GM19372 (cell line): ENCODE measurements around the gene AKAP10.
"Not testable (repeated sequence)": the region's sequence is repeated elsewhere in the genome, so short reads cannot be mapped to it uniquely, and the experiment has no call there.

Experiments
- ATAC-seq: cut with Tn5 transposase; IDR thresholded peaks from one replicate; pipeline ENCODE4 v1.9.1; 2021; ENCODE audit warnings: mild to moderate bottlenecking, low read depth, moderate library complexity; ENCODE audit not compliant: unreplicated experiment

Gene AKAP10

DNA sequence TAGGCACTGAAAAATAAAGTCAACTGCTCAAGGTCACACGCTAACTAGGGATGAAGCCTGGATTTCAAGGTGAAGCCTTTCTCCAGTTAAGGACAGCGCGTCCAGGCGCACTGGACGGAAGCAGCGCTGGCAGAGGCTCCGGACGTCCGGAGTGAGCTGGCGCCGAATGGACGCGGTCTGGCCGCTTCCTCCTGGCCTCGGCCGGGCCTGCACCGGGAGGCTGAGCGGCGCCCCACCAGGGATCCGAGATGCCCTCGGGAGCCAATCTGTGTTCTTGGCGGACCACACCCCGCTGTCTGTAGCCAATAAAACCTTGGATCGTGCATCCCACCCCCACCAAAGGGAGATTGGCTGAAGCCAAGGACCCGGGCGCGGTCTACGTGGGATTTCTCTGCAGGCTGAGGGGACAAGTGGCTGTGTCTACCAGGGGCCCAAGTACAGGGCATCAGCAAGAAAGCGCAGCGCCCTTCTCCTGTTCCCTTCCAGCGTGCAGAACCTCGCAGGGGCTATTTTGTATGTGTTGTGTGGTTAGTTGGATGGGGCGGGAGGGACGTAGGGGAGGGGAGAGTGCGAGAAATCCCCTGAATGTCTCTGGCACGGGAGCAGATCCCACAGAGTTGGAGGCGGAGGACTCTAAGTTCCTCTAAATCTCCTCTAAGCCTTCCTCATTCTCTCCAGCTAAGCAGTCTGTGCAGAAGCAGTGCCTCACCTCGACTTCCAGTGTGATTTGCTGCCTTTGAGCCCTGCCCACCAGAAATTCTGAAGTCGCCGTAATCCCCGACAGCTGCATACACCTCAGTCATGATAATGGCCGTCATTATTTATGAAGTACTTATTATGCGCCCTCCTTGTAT, 2.5 kb upstream of the AKAP10 start:
- no peak for ATAC-seq

DNA sequence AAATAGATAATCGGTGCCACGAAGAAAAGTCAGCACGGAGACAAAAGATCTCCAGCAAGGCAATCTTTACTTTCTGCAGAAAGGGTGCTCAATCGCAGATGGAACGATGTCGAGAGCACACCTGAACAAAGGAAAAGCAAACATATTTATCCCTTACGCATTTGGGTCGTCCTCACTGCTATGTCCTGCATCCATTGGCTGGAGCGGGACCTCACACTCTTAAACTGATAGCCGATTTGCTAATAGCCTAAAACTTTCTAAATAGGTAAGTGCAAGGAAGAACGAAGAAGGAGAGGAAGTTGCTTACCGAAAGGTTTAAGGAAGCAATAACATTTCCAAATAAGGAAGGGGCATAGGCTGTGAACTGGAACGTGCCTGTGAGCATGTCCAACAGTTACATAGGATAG, 1.2 kb upstream of the AKAP10 start:
- ATAC-seq = no peak

DNA sequence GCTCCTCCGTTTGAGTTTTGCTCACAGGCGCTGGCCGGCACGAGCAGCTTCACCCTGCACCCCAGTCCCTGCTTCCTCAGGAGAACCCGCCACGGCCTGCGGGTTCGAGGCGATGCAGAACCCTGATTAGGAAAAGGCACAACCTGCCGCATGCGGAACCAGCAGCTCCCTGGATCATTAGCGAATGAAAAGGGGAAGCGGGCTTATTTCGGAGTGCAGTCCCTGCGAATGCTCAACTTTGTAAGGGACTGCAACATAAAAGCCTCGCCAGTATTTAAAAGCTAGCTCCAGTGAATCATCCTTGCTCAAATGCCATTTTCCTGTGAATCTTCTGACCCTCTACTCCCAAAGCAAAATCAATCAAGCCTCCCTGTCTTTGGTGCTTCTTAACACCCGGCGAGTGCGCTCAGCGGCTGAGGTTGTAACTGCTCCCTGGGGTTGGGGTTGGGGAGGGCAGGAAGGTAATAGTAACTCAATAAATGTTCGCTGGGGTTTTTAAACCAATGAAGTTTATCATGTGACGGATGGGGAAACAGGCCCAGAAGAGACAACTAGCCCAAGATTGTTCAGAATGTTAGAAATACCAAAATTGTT, 678 bp upstream of the AKAP10 start:
- ATAC-seq = peak; percentile 31

DNA sequence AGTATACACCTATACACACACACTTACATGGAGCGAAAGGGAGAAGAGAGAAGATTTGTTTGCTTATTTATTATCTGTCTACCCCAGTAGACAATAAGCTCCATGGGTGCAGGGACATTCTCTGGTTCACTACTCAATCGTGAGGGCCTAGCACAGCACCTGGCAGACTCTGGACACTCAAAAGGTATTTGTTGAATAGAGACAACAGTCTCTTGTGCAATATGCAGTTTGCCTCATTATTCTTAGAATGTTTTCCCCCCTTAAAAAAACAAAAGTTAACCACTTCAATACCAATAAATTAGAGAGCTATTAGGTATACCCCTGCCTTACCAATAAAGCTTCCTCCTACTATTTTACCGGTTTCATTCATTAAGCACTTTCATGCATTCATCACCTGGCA, 2.0 kb downstream of the AKAP10 start:
- ATAC-seq = no peak

DNA sequence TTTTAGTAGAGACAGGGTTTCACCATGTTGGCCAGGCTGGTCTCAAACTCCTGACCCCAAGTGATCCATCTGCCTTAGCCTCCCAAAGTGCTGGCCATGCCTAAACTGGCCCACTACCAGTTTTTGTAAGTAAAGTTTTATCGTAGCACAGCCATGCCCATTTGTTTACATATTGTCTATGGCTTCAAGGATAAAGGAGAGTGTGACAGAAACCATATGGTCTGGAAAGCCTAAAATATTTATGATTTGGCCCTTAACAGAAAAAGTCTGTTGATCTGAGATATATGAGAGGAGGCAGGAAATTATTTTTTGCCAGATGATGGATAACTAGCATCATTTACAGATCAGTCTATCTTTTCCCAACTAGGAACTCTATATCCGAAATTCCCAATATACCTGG, 4.5 kb downstream of the AKAP10 start:
- no peak for ATAC-seq

DNA sequence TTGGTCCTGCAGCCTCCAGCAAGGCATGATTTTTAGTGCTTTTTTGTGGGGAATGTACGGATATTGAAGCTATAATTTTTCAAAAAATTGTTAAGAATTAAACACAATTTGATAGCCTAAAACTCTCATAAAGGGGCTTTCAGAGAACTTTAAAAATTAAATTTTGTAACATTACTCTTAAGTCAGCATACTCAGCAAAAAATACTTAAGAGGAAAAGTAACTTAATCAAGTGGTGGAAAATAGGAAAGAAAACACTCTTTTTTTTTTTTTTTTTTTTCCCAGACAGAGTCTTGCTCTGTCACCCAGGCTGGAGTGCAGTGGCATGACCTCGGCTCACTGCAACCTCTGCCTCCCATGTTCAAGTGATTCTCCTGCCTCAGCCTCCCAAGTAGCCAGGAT, 14.7 kb downstream of the AKAP10 start:
- ATAC-seq = not testable (repeated sequence)

DNA sequence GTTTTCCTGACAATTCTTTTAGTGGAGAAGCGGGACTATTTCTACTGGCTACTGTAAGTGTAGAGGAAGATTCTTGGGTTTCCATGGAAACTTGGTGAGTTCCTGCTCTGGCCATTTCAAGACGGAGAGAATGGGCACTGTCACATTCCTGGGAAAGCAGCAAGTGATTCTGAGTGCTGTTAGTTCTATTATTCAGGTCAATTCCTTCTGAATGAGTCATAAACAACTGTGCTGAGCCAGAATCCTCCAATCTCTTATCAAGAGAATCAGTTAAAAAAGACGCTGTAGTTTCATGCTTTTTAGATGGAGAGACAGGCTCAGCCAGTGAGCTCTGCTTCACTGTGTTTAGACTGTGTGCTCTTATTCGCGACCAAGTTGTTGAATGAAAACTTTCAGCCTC, 19.6 kb downstream of the AKAP10 start:
- no peak for ATAC-seq

DNA sequence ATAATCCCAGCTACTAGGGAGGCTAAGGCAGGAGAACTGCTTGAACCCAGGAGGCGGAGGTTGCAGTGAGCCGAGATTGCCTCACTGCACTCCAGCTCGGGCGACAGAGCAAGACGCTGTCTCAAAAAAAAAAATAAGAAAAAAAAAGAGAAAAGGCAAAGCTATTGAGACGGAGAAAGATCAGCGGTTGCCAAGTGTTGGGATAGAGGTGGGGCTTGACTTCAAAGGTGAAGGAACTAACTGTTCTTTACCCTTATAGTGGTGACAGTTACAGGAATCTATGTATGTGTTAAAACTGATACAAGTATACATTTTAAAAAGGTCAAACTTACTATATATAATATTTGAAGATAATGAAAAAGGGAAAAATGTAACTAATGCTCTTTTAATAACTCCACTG, 22.5 kb downstream of the AKAP10 start:
- ATAC-seq = no peak

DNA sequence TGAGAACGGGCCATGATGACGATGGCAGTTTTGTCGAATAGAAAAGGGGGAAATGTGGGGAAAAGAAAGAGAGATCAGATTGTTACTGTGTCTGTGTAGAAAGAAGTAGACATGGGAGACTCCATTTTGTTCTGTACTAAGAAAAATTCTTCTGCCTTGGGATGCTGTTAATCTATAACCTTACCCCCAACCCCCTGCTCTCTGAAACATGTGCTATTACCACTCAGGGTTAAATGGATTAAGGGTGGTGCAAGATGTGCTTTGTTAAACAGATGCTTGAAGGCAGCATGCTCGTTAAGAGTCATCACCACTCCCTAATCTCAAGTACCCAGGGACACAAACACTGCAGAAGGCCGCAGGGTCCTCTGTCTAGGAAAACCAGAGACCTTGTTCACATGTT, 26.2 kb downstream of the AKAP10 start:
- not testable (repeated sequence) for ATAC-seq

DNA sequence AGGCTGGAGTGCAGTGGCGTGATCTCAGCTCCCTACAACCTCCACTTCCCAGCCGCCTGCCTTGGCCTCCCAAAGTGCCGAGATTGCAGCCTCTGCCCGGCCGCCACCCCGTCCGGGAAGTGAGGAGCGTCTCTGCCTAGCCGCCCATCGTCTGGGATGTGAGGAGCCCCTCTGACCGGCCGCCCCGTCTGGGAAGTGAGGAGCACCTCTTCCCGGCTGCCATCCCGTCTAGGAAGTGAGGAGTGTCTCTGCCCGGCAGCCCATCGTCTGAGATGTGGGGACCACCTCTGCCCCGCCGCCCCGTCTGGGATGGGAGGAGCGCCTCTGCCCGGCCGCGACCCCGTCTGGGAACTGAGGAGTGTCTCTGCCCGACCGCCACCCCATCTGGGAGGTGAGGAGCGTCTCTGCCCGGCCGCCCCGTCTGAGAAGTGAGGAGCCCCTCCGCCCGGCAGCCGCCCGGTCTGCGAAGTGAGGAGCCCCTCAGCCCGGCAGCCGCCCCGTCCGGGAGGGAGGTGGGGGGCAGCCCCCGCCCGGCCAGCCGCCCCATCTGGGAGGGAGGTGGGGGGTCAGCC, 26.9 kb downstream of the AKAP10 start:
- not testable (repeated sequence) for ATAC-seq

DNA sequence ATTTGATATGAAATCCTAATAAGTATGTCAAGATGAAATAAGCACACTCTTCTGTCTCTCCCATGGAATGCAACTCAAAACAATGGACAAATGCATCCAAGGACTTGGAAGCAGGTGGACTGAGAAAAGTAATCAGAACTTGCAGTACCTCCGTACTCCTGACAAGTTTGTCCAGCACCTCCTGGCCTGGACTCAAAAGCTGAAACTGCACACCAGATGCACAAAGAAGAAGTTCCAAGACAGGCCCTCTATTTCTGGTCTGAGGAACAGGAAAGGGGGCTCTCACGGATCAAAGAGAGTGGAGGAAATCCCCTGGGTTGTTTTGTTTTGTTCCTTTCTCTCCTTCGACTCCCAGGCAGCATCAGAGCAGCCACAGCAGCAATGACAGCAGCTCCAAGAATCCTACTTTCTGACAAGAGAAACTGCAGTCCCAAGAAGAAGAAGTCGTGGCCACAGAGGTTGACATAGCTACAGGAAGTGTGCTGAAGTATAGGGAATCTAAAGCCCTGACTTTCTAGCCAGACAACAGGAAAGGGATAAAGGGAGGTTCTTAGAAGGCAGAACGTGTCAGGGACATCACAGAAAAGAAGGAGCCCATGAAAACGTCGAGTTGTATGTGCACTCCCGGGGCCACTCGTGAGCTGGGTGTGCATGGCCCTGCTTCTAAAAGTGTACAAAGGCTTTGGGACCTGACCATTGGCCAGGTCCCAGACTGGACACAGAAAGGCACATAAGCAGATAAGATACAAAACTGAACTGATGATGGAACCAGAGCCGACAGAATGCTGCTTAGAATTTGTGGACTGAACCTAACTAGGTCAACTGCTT, 29.3 kb downstream of the AKAP10 start:
- ATAC-seq = no peak

DNA sequence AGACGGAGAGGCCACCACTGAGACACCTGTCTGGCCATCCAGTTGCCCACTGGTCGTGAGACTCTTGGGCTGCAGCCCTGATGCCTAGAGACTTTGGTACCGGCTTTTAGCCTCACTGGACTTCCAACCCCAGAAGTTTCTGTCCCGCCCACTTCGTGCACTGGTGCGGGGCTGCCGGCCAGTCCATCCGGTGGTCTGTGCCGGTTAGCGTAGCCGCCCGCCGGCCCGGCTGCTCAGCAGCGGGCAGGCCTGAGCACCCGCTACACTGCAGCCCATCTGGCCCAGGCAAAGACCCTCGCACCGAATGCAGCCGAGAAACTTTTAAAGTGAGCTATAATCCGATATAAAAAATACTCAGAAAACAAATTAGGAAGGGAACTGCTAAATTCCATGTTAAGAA, 30.7 kb downstream of the AKAP10 start:
- ATAC-seq = no peak

DNA sequence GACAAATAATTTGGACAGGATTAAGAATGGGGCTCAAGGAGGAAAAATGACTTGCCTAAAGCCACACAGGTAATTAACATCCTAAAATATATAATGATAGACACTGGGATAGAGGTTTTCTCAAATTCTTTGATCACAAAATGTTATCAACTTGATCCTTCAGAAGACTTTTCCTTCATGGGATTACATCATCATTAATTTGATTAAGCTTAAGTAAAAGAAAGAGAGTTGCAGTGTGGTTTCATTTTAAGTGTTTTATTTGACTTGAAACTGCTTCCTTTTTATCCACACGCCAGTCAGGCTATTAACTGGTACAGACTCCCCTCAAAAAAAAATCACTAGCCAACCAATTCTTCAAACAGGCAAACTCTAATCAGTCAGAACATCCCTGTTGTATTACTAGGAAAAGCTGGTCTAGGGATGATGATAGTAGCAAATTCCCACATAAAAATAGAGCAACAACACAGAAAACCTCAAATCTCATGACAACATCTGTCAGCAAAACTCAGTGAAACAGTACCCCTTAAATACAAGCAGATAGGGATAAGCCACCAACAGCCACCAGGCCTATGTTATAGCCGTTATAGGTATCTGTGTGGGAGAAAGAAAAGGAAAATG, 32.5 kb downstream of the AKAP10 start:
- no peak for ATAC-seq

DNA sequence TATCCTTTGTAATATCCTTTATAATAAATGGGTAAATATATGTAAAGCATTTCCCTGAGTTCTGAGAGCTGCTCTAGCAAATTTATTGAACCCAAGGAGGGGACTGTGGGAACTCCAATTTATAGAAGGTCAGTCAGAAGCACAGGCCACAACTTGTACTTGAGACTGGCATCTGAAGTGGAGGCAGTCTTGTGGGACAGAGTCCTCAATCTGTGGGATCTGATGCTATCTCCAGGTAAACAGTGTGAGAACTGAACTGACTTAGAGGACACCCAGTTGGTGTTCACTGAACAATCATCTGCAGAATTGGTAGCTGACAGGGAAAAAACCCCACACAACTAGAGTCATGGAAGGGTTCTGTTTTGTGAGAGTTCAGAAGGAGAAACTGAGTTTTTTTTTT, 34.0 kb downstream of the AKAP10 start:
- no peak for ATAC-seq

DNA sequence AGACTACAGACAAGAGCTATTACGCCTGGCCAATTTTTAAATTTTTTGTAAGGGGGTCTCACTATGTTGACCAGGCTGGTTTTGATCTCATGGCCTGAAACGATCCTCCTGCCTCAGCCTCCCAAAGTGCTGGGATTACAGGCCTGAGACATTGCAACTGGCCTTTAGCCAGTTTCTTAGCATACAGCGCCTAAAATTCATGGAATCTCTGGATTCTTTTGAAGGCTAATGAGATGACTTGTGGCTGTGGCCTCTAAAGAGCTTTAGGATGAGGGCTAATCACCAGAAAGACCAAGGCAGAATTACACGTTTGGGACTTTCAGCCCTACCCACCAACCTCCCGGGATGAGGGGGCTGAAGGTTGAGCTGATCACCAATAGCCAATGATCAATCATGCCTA, 34.6 kb downstream of the AKAP10 start:
- ATAC-seq = no peak

DNA sequence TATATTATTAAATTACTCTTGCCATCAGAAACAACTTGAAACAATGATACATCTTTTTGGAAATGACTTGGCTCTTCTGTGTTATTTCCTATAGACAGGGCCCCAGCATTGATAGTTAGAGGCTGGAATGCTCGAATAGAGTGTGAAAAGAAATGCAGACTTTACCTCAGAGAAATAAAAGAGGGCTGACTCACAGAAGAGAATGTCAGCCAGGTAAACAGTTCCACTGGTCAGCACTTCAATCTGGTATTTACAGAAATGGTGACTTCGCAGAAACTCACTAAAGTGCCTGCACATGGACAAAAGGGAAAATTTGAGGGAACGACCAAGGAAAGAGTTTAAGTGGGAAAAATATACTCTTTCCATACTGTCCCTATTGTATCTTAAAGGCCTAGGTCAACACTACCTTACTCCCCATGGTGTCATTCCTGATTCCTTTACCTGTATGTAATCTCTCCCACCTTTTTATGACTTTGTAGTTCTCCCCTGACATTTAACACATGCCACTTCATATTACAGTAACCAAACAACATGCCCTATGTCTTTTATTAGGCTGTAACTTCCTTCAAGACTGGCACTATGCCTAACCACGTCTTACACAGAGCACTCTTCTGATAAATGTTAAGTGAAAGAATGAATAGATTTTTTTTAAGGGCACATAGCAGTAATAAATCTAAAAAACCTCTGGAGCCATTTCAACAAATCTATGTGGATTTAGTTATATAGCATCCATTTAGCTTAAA, 36.7 kb downstream of the AKAP10 start:
- no peak for ATAC-seq

DNA sequence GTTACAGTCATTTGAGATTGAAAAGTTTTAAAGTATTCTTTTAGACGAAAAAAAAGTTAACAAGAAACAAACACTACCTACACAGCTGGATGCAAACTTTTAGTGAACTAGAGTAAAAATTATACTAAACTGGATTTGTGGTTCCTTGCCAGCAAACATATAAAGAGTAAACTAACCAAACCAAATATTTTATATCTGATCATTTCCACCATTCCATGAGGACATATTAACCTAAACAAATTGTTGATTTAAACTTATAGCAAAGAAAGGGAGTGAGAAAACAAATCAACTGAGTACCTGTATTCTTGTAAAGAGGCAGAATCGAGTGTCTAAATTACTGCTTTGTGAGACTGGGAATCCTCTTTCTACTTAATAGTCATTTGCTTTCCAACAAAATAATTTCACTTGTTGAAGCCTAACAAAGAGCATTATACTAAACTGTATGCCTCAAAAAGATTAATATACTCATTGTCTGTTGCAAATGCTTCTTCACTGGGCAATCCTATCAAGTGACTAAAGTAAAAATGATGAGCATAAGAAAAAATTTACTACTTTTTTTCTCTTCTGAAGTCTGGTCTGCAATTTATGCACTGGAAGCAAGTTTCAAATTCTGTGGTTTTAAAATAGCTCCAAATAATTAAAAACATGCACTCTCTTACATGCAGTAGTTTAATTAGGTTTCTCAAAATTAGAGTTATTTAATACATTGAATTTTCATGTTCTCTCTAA, 37.5 kb downstream of the AKAP10 start:
- no peak for ATAC-seq

DNA sequence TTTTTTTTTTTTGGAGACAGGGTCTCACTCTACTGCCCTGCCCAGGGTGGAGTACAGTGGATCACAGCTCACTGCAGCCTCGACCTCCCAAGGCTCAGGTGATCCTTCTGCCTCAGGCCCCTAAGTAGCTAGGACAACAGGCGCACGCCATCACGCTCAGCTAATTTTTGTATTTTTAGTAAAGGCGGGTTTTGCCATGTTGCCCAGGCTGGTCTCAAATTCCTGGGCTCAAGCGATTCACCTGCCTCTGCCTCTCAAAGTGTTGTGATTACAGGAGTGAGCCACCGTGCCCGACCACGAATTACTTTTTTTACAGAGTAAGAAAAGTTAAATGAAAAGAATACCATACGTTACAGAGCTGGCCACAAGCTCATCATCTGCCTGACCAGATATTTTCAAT, 38.9 kb downstream of the AKAP10 start:
- no peak for ATAC-seq

DNA sequence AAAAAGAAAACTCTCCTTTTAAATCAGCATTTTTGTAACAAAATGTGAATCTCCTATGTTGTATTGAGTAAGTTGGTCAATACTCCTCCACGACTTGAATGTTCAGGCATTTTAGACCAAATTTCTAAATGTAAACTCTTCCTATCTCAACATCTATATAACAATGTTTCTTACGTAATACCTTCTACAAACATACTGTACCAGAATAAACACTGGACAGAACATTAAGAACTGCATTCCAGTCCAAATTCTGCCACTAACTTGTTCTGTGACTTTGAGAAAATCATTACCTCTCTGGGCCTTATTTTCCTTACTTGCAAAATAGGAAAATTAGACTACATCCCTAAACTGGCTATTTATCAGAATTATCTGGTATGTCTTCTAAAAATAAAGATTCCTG, 40.1 kb downstream of the AKAP10 start:
- ATAC-seq = no peak
